ENCODE measurements around the gene PANK1. TPM values are rescaled to one million over a fixed set of nuclear protein-coding genes. Genes with fewer than 3 reads are reported as not detected.

The PANK1 gene
- polyA plus RNA-seq, 1 of the 3 experiments (the other 2 are of a cell fraction), result 4.2 TPM

DNA sequence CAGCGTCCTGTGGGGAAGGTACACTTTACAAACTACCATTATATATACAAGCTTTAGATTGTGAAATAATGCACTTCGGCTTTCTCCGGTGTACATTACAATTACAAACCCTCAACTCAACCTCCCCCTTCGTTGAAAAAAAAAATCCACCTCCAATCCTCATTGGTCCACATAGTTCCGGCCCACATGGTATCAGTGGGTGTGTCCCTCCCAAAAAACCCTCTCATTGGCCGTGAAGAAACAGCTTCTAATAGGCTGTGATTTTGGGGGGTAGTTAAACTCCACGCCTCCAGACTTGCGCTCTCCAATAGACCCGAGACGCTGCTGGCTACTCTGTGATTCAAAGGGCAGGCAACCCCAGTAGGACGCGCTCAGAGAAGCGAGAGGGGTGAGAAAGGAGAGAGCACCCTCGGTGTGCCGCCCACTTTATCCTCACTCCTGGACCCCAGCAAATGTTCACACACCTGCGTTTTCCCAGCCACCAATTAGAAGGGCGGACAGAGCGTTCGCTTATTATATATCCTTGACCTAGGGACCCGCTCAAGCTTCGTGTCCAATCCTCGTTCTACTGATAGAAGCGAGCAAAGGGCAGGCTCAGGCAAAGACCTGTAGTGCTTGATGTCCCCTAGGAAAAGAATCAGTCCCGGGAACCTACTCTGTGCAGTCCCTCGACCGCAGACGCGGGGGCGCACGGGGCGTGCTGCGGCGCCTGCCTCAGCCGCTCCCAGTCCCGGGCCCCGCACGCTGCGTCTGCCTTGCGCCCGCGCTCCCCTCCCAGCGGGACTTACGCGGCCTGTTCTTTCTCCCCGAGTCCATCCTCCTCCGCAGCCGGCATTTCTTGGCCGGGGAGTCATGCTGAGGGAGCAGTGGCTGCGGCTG, 991 bp downstream of the PANK1 start:
- Histone ChIP-seq H4K20me1 (ENCODE audit: insufficient read depth) (0 out of 2 replicates have a peak, but pooled peaks cover 5% of the 10 kb centered on the region), H3K27me3 (ENCODE audit: insufficient read depth) (no peaks in the 10 kb centered on the region), H3K9me2 (no peaks in the 10 kb centered on the region), H3K4me1 (ENCODE audit: control insufficient read depth in 1 of 2, insufficient read depth in 2 of 2, low read depth in 1 of 2, low read length in 1 of 2) (peaks cover 16 to 24% of the 10 kb centered on the region in 2 experiments; a peak in 3 of 4 replicates), H2AFZ (ENCODE audit: low read depth) (peak overlapping the region; percentile 95), H3K79me2 (ENCODE audit: insufficient read depth) (peaks cover 44% of the 10 kb centered on the region), H3K36me3 (replicated peaks in 1 of 2; ENCODE audit: control insufficient read depth in 1 of 2, insufficient read depth in 2 of 2, low read length in 1 of 2) (peaks cover 0 to 7% of the 10 kb centered on the region in 2 experiments), H3K4me2 (peak overlapping the region; percentile 95), H3K9ac (peak overlapping the region; percentile 79), H3K27ac (ENCODE audit: low read depth in 2 of 2, low read length in 1 of 2) (peak overlapping the region; percentile 71 to 94), H3K9me3 (no peaks in the 10 kb centered on the region), H3K4me3 (ENCODE audit: low read depth in 2 of 2, low read length in 1 of 2) (peak overlapping the region; percentile 75 to 88), H3F3A (replicated peaks; ENCODE audit: insufficient read depth) (peaks cover 5% of the 10 kb centered on the region)
- peak; percentile 90 for DNase-seq
- CTCF ChIA-PET, result interaction anchor here (0.6 to 1.8 kb wide), 5 partner anchors 48 to 81 kb away, joined by 3 to 5 read pairs (median 3); no protein-coding TSS in a partner anchor
- 3% methylated on average over 22 of the region's 49 CpGs for WGBS (ENCODE audit: low lambda C conversion rate)
- POLR2A ChIA-PET, result interaction anchor here (0.6 to 1.6 kb wide), 7 partner anchors 8 to 241 kb away, joined by 3 to 7 read pairs (median 4); partner anchors contain the start of gene KIF20B
- TF ChIP-seq RCOR1 (IDR thresholded peaks at IDR 0.05; ENCODE audit: low read length) (peak; percentile 38; the same call in 1 of the 2 replicates), POLR2AphosphoS5 (IDR thresholded peaks at IDR 0.05; ENCODE audit: low read depth, low read length) (peak; percentile 99), CHD2 (IDR thresholded peaks at IDR 0.05; ENCODE audit: low read length, partially characterized antibody) (peak; percentile 49), NRF1 (IDR thresholded peaks at IDR 0.05; ENCODE audit: low read depth, low read length) (no peak), SMC3 (IDR thresholded peaks at IDR 0.05; ENCODE audit: low read depth, low read length) (no peak), EZH2phosphoT487 (IDR thresholded peaks at IDR 0.05; ENCODE audit: borderline replicate concordance, low read depth) (no peak), FOXJ3 (CRISPR knock-in tag; IDR thresholded peaks at IDR 0.05) (peak; percentile 23; the same call in 1 of the 2 replicates), GATA2 (CRISPR knock-in tag; IDR thresholded peaks at IDR 0.05) (no peak), RAD21 (IDR thresholded peaks at IDR 0.05; ENCODE audit: low read length) (no peak), SIN3A (IDR thresholded peaks at IDR 0.05; ENCODE audit: borderline replicate concordance, low read depth, low read length) (peak; percentile 73; the same call in 1 of the 2 replicates), MXI1 (IDR thresholded peaks at IDR 0.05; ENCODE audit: low read depth, low read length) (peak; percentile 16), RXRA (IDR thresholded peaks at IDR 0.05; ENCODE audit: borderline replicate concordance, low read depth) (no peak), TAF1 (IDR thresholded peaks at IDR 0.05; ENCODE audit: borderline replicate concordance, low read depth, low read length) (peak; percentile 91), TCF12 (IDR thresholded peaks at IDR 0.05) (0 out of 2 replicates have a peak, but pooled peaks have one; percentile 19), MEF2A (IDR thresholded peaks at IDR 0.05; ENCODE audit: borderline replicate concordance, low read depth) (no peak), NFIC (IDR thresholded peaks at IDR 0.05; ENCODE audit: borderline replicate concordance) (no peak), YY1 (IDR thresholded peaks at IDR 0.05; ENCODE audit: low read depth) (no peak), ELF1 (IDR thresholded peaks at IDR 0.05) (no peak), RFX5 (IDR thresholded peaks at IDR 0.05; ENCODE audit: low read length) (peak; percentile 86), FOSL2 (IDR thresholded peaks at IDR 0.05; ENCODE audit: borderline replicate concordance, low read depth) (no peak)
- TF ChIP-seq, protein P1, sequence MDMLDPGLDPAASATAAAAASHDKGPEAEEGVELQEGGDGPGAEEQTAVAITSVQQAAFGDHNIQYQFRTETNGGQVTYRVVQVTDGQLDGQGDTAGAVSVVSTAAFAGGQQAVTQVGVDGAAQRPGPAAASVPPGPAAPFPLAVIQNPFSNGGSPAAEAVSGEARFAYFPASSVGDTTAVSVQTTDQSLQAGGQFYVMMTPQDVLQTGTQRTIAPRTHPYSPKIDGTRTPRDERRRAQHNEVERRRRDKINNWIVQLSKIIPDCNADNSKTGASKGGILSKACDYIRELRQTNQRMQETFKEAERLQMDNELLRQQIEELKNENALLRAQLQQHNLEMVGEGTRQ (IDR thresholded peaks at IDR 0.05; ENCODE audit: borderline replicate concordance, low read depth, low read length), result no peak
- TF ChIP-seq, protein P2, sequence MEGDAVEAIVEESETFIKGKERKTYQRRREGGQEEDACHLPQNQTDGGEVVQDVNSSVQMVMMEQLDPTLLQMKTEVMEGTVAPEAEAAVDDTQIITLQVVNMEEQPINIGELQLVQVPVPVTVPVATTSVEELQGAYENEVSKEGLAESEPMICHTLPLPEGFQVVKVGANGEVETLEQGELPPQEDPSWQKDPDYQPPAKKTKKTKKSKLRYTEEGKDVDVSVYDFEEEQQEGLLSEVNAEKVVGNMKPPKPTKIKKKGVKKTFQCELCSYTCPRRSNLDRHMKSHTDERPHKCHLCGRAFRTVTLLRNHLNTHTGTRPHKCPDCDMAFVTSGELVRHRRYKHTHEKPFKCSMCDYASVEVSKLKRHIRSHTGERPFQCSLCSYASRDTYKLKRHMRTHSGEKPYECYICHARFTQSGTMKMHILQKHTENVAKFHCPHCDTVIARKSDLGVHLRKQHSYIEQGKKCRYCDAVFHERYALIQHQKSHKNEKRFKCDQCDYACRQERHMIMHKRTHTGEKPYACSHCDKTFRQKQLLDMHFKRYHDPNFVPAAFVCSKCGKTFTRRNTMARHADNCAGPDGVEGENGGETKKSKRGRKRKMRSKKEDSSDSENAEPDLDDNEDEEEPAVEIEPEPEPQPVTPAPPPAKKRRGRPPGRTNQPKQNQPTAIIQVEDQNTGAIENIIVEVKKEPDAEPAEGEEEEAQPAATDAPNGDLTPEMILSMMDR (IDR thresholded peaks at IDR 0.05), result no peak
- TF ChIP-seq, protein P3, sequence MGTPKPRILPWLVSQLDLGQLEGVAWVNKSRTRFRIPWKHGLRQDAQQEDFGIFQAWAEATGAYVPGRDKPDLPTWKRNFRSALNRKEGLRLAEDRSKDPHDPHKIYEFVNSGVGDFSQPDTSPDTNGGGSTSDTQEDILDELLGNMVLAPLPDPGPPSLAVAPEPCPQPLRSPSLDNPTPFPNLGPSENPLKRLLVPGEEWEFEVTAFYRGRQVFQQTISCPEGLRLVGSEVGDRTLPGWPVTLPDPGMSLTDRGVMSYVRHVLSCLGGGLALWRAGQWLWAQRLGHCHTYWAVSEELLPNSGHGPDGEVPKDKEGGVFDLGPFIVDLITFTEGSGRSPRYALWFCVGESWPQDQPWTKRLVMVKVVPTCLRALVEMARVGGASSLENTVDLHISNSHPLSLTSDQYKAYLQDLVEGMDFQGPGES (IDR thresholded peaks at IDR 0.05; ENCODE audit: low read depth, low read length), result no peak
- TF ChIP-seq, protein P4, sequence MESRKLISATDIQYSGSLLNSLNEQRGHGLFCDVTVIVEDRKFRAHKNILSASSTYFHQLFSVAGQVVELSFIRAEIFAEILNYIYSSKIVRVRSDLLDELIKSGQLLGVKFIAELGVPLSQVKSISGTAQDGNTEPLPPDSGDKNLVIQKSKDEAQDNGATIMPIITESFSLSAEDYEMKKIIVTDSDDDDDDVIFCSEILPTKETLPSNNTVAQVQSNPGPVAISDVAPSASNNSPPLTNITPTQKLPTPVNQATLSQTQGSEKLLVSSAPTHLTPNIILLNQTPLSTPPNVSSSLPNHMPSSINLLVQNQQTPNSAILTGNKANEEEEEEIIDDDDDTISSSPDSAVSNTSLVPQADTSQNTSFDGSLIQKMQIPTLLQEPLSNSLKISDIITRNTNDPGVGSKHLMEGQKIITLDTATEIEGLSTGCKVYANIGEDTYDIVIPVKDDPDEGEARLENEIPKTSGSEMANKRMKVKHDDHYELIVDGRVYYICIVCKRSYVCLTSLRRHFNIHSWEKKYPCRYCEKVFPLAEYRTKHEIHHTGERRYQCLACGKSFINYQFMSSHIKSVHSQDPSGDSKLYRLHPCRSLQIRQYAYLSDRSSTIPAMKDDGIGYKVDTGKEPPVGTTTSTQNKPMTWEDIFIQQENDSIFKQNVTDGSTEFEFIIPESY (IDR thresholded peaks at IDR 0.05; ENCODE audit: borderline replicate concordance, low read depth), result no peak
- TF ChIP-seq, protein P5, sequence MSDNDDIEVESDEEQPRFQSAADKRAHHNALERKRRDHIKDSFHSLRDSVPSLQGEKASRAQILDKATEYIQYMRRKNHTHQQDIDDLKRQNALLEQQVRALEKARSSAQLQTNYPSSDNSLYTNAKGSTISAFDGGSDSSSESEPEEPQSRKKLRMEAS (IDR thresholded peaks at IDR 0.05; ENCODE audit: low read depth), result peak; percentile 51; the same call in 1 of the 2 replicates
